Thyroid gland (tissue), 4 donors: ENCODE measurements around the gene TAB3.

Experiments
- POLR2A ChIP-seq, 2 donors: fragments of 450-650 bp; IDR thresholded peaks; one replicate each; pipeline ENCODE4 v1.6.1; 2017; ENCODE audit warnings: antibody characterized with exemption in 2 of 2, mild to moderate bottlenecking in 2 of 2, moderate library complexity in 1 of 2
- TF ChIP-seq, protein P1 (sequence below), 6 experiments: fragments of 200-600 bp in 3 of 6; fragments of 450-650 bp in 3 of 6; sonication (generic) in 3 of 6; IDR thresholded peaks; one replicate each; pipeline ENCODE4 v1.5.1; 2016 to 2019; ENCODE audit warnings: antibody characterized with exemption in 6 of 6, mild to moderate bottlenecking in 2 of 6, inconsistent platforms in 1 of 6, moderate library complexity in 1 of 6

GRCh38 chrX:30883138-30883537 is 5.9 kb downstream of the TAB3 start:
- TF ChIP-seq POLR2A (IDR thresholded peaks at IDR 0.05): no peak
- TF ChIP-seq, protein P1, sequence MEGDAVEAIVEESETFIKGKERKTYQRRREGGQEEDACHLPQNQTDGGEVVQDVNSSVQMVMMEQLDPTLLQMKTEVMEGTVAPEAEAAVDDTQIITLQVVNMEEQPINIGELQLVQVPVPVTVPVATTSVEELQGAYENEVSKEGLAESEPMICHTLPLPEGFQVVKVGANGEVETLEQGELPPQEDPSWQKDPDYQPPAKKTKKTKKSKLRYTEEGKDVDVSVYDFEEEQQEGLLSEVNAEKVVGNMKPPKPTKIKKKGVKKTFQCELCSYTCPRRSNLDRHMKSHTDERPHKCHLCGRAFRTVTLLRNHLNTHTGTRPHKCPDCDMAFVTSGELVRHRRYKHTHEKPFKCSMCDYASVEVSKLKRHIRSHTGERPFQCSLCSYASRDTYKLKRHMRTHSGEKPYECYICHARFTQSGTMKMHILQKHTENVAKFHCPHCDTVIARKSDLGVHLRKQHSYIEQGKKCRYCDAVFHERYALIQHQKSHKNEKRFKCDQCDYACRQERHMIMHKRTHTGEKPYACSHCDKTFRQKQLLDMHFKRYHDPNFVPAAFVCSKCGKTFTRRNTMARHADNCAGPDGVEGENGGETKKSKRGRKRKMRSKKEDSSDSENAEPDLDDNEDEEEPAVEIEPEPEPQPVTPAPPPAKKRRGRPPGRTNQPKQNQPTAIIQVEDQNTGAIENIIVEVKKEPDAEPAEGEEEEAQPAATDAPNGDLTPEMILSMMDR (IDR thresholded peaks at IDR 0.05): no peak
